Epidermal melanocyte (primary cell): Measurements from ENCODE around the gene PTH1R.

Source experiments
- DNase-seq: peaks from one replicate; pipeline ENCODE4 v3.0.0; 2011; ENCODE audit warnings: low spot score; ENCODE audit not compliant: insufficient read length

PTH1R gene

DNA sequence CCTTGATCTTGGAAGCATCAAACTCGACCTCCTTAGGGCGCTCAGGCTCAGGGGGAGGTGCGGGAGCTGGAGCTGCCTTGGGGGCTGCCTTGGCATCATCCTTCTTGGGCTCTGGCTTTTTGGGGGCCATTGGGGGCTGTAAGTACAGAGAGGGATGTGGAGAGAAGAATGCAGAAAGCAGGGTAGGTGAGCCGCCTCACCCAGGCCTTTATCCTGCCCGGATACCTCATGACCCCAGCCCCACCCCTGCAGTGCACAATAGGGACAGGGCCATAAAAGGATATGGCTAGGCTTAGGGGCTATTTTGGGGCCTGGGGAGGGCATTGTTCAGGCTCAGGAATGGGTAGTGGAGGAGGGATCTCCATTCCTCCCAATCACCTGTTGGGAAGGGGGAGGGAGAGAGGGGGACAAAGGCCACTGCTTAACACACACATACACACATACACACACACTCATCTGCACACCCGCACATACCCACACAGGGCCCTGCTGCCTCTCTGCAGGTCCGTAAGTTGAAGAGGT, 14.2 kb upstream of the PTH1R start, which contains the start of gene MYL3:
Gene MYL3 (minus strand): TSS at position 184 of the 522 bp plus-strand sequence. CDS start 54 bp downstream, at position 130.
- no peak for DNase-seq

DNA sequence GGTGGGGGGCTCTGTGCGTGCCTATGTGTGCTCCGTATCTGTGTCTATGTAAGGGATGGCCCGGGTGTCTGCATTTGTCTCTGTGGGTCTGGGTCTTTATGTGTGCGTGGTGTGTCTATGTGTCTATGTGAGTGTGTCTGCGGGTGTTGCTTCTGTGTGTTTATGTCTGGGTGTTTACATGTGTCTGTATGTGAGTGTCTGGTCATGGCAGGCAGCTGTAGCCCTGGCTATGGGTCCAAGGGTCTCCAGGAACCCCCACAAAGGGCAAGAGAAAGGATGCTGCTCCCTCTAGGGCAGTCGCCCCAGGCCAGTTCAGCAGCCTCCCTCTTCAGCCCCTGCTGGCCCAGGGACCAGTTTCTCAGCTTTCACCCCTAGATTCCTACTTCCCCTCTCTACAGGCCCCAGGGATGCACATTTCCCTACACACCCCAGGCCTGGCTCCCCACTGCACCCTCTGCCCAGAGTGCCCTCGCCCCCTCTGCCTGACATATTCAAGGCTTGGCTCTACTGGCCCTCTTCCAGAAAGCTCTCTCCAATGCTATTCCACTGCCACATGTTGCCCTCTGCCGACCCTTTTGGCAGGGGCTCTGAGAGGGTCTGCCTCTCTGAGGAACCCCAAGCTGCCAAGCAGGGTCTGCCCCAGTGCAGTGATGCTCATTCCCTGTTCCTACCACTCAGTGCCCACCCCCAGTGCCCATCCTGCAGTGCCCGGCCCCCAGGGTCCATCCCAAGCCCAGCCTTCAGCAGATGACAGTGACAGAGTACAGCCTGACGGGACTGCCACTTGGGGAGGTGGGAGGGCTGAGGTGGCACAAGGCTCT, 13.2 kb upstream of the PTH1R start:
- no peak for DNase-seq

DNA sequence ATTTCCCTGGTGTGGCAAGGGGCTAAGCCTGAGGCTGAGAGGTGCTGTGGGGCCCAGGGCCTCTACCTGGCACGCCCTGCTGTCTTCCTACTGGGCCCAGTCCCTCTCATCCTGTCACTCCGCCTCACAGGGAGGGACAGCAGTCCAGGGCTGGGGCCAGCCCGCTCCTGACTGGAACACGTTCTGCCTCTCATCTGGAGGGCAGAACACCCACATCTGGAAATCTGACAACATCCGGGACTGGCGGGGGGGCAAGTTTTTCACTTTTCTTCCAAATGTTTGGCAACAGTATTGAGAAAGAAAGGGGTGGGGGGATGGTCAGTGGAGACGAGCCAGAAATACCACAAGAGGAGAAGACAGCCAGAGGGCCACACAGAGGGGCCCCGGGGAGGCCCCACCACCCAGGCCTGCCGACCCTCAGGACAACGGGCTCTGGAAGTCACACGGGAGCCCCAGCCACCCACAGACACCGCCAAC, 12.5 kb upstream of the PTH1R start:
- DNase-seq, result no peak

DNA sequence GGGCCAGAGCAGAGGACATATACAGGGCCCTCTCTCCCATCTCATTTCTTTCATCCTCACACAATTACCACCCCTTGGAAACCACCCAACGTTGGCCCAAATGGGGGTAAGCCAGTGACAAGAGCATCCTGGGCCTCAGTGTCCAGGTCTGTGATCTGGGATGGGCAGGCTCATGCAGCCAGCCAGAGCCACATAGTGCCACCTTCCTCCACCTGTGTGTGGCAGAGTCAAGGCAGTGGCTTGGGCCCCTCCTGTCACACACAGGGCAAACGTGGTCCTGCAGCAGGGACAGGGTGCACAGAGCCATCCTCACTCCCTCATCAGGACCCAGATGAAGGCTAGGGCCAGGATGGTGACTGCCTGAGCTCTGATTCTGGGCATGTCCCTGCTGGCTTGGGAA, 12.0 kb upstream of the PTH1R start:
- no peak for DNase-seq

DNA sequence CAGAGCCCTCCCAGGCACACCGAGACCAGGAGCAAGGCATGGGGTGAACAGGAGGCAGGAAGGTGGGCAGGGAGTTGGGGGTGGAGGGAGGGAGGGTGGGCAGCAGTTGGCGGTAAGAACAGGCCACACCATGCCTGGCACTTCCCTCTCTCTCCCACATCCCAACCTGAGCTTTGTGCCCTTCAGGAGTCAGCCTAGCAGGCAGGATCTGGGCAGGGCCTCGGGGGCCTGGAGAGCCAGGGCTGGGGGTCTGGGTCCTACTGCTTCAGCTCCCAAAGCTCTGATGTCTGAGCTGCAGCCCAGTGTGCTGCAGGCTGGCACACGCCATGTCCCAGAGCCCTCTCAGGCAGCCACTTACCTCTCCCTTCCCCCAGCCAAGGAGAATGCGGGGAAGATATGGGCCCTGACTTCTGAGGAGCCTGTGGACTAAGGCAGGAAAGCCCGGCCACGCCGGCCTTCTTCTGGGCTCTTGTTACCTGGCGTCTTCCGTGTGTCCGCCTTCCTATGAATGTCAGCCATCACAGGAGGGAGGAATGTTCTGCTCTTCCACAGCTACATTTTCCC, 11.4 kb upstream of the PTH1R start:
- DNase-seq, result no peak

DNA sequence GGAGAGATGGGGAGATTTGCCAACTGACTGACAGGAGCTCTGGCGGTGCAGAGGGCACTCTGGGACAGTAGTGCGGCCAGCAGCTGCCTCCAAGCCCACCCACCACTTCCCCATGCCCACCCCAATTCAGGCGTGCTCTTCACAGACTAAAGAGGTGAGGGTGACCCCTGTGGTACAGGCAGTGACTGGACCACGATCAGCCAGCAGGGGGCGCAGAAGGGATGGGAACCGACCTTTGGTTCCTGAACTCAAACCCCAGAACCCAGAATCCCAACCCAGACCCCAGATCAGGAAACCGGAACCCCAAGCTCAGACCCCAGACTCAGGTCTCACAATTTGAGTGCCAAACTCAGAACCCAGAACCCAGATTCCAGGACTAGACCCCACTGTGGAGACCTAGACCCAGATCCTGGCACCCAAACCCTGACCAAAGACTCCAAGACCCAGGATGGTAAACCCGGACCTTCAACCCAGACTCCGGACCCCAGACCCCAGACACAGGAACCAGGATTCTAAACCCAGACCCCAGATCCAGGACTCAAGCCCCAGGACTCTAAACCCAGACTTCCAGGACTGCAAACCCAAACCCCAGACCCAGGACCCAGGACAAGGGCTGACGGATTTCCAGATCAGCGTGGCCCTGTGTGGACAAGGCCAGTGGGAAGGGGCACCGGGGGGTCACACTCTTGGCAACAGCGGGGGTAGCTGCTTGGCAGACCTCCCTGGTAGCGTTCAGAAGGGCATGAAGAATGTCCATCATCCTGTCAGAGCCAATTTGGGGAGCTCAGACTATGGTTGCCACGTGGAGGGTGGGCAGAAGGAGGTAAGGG, 10.6 kb upstream of the PTH1R start:
- DNase-seq, result peak; percentile 57

DNA sequence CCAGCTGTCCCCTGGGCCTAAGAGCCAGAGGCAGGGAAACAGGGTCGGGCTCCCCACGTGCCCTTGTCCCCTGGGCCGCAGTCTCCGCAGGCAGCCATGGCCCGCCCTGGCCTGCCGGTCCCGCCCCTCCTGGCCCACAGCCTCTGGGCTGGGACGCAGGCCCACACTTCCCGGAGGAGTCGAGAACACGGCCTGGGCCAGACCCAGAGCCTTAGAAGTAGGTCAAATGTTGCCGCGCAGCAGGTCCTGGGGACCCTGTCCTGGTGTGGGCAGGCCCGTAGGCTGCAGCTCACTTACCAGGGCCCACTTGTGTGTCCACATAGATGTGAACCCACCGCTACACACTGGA, 10.0 kb upstream of the PTH1R start:
- DNase-seq, result no peak

DNA sequence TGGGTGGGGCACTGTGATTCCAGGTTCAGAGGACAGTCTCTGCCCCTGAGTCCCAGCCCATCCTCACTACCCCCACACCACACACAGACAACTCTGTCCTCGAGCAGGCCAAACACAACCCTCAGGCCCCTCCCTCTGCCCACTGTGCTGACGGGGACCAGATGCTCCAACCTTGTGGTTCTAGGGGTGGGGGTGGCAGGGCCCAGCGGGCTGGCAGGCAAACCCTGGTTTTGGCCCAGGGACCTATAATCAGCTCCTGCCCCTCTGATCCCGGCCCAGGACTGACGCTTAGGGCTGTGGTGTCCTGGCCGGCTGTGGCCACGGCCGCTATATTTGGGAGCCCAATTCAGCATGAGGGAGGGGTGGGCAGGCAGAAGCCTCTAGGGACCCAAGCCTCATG, 9.2 kb upstream of the PTH1R start:
- no peak for DNase-seq

DNA sequence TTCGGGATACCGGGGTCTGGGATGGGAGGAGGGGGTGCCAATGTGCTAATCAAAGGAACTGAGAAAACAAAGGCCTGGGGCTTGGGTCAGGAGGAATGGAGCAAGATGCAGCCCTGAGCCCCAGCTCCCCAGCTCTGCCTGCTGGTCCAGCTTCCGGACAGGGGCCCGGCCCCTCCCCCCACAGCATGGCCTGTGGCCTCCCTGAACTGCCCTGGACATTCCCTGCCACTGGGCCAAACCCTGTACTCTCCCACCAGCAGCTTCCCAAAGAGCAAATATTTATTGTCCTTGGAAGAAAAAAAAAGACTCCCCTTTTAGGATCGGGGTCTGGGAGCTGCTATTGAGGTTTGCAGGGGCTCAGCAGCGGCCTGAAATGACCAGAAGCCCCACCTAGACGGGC, 8.6 kb upstream of the PTH1R start:
- no peak for DNase-seq

DNA sequence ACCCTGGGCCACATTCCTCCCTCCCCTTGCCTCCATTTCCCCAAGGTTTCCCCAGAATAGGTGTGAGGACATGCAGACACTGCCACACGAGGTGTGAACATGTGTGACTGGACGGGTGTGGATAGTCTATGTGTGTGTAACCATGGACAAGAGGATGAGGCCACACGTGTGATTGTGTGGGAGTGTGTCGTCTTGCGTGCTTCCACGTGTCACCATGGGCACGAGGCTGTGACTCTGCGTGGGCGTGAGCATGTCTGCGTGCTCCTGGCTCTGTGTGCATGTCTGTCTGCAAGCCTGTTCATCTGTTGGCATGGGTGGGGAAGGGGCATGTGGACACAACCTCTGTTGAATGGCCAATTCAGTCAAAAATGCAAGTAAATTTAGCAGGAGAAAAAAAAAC, 8.1 kb upstream of the PTH1R start:
- DNase-seq, result no peak

DNA sequence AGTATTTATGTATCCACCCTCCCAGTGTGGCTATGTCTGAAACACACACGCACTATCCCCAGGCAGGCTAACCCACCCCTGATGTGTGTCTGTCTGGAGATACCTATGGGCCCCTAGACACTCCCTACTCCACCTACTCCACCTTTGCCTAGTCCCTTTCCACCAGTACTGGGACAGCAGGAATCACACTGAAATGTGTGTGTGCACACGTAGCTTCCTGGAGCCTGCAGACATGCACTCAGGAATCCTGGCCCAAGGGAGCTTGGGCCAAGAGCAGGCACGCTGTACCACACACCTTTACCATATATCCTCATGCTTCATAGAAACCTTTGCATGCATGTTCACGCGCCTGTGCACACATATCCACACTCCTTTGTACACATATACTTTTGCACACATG, 6.9 kb upstream of the PTH1R start:
- DNase-seq, result no peak

DNA sequence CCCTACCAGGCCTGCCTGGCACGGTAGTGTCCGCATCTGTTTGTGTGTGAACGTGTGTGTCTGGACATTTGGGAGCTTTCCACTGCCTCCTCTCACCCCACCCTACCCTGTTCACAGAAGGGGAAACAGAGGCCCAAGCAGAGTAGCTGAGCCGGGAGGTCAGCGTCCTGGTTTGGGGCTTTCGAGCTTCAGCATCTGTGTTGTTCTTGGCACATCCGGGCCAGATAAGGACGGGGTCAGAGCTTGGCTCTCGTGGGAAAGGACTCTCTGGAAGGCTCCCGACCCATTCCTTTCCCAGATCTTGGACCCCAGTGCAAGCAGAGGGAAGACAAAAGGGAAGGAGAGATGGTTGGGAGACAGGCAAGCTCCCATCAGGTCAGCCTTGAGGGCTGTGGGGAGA, 6.3 kb upstream of the PTH1R start:
- no peak for DNase-seq

DNA sequence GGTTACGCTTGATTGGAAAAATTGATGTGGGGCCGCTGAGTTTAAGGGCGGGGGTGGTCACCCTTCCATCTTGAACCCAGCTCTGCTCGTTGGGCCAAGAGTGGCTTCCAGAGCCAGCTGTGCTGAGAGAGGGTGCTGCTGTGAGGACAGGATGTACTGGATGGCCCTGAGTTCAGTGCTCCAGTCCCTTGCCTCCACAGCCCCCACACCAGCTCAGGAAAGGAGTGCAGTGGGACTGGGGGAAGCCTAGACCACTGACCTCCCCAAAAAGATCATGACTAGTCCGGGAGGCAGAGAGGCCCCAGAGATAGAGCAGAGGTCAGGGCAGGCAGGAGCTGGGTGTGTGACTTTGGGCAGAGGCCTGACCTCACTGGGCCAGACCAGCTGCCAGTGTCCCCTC, 4.0 kb upstream of the PTH1R start:
- no peak for DNase-seq

DNA sequence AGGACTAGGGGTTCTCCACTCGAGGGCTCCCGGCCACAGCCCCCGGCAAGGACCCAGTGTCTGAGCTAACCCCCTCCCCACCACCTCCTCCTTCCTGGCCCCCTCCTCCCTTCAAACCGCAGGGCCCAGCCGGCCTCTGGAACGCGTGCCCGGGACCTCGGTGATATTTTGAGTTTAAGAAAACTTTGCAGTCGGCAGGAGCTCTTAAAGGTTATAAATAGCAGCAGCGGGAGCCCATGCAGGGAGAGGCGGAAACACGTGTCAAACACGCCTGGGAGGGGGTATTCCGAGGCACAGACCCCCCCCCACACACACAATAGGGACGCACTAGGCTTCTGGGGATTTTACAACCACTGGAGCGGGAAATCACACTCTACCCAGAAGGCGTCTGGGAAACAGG, 3.1 kb upstream of the PTH1R start:
- no peak for DNase-seq

DNA sequence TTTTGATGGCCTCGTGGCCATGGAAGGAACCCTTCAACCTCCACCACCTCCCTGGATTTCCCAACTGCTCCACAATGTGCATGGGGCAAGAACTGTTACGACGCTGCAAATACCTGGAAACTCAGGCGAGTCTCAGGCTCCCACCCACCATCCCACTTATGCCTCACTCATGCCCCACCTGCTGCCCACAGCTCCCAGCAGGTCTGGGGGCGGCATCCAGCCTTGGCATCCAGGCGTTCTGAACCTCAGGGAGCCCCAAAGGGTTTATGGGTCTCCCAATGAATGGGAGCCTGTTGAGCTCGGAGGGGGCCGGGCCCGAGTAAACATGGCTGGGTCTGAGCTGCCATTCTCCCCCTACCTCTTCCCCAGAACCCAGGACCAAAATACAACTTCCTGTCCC, 2.0 kb upstream of the PTH1R start:
- DNase-seq, result no peak

DNA sequence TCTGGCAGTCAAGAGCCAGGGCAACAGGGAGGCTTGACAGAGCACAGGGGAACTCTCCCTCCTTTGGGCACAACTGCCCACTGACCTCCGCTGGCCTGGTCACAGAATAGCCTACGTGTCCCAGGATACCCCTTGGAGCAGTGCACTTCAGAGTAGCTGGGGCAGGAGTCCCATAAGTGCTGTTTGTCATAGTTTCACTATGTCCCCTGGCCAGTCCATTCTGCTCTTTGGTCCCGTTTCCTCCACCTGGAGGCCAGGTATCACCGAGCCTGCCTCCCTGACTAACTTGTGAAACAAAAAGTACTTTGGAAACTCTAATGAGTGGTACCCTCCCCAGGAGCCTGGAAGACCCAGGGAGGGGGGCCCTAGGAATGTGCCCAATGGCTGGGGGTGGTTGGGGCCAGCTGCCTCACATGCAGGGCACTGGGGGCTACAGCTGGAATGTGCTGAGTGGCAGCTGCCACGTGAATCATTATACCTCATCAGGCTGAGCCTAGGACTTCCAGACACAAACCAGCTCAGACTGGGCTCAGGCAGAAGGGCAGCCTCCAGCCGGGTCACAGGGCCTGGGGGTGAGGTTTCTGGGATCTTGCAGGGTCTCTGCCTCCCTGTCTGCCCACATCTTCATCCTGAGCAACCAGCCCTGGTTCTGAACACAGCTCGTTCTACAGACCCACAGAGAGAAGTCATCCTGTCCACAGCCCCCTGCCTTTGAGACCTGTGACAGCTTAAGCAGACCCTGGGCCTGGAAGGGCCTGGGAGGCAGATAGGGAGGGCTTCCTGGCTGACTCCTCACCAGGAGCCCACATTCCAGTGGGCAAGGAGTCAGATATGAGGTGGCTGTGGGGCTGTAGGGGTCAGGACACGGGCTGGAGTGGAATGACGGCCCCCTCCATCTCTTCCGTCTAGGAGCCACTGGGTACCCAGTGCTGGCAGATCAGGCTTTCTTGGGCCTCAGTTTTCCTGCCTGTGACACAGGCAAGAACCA, 914 bp upstream of the PTH1R start:
- no peak for DNase-seq

DNA sequence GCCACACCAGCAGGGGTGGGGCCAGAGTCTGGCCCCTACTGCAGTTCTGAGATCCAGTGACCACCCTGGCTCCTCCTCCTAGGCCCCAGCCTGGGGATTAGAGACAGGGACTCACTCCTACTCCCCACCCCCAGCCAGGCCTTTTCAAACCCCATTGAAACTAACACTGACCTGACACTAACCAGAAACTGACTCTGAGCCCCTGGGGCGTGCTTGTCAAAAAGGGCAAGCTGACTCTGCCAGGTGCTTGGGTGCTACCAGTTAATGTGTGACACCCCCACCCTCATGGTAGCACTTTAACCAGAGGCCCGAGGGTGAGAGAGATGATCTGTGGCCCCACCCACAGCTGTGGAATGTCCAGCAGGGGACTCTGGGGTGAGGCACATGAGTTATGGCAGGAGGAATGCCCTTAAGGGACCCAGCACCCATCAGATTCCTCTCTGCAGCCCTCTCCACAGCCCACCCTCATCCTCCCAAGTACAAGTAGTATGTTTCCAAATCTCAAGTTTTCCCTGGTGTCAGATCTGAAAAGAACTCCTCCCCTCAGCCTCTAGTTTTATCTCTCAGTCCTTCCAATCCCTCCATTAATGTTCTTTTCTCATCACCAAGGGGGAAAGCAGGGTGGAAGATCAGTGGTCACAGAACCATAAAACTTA, 1.4 kb downstream of the PTH1R start:
- DNase-seq, result no peak

DNA sequence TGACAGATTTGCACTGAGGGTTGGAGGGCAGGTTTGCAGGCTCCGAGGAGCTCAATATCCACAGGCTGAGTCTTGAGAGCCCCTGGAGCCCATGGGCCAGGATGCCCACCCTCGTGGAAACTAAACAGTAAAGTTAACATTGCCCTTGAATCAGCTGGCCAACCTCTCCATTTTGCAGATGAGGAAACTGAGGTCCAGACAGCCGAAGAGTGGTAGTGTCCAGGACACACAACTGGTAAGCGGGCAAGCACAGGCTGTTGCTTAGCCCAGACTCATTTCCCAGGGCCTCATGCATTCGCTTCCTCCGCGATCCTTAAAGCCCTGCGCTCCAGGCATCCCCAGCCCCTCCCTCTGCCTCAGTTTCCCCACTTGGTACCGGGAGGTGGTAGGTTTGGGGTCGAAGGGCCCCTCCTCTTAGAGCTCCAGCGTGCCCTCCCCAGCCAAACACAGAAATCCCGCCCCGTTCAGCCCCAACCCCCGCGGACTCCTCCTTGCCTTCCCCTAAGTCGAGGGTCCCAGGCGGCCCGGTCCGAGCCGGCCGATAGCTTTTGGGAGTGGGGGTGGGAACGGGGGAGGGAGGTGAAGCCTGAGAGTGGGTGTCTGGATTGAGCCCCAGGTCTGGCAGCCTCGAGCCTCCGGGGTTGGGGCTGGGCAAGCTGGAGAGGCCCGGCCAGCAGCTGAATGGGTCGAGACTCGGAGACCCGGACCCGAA, 3.5 kb downstream of the PTH1R start:
- no peak for DNase-seq

DNA sequence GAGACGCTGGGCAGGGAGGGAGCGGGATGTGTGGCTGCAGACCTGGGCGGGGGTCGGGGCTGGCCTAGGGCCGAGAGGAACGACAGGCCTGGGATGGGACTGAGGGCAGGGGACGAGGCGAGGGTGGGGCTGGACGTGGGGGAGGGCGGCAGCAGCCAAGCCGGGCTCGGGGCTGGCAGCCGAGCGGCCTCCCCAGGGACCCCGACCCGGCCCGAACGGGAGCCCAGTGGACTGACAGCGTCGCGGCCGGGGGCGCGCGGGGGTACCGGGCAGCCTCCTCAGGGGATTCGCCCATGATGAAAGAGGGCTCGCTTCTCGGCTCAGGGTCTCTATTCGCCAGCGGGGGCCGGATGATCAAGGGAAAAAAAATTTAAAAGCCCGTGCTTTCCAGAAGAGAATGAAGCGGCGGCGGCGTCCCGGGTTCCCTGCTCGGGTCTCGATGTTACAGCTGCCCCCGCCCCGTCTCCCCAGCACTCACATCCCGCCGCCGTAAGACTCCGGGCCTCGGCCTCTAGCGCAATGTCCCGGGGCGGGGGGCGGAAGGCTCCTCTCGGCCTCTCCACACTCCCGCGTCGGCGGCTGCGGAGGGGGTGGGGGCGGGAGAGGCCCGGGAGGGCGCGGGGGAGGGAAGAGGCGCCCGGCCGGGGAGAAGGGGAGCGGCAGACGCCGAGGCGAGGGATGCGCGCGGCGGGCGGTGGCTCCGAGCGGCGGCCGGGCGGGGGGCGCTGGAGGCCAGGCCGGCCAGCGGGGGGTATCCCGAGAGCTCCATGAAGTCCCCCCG, 4.3 kb downstream of the PTH1R start:
- peak; percentile 50 for DNase-seq
